ENCODE data around the gene F11R. TPM values are rescaled to one million over a fixed set of nuclear protein-coding genes. Genes with fewer than 3 reads are reported as not detected.

The F11R gene
- total RNA-seq, 1 experiment from 2014 or later: 196 TPM

DNA sequence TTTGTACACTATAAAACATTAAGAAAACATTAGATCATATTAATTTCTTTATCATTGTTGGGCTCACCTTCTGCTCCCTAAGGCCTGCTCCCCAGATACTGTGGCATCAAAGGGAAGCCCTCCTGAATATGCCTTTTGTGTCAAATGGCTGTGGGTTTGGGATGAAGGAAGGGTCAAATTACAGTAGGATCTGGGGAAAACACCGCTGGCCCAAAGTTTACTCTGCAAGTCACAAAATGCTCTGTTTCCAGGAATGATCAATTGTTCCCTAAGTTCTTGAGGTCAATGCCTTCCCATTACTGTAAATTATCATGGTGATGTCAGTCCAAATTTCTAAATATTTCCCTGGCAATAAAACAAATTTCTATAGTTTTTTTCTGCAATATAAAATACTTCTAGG lies 59.5 kb downstream of the F11R start:
- H3K4me1 ChIP-seq: no peaks in the 10 kb centered on the region
- Mint-ChIP-seq H3K27ac (ENCODE audit: unreplicated experiment) (no peak overlapping the region), H3K36me3 (ENCODE audit: insufficient read depth, unreplicated experiment) (no peaks in the 10 kb centered on the region), H3K27me3 (ENCODE audit: insufficient read depth, unreplicated experiment) (no peaks in the 10 kb centered on the region), H3K4me1 (ENCODE audit: low read depth, unreplicated experiment) (no peaks in the 10 kb centered on the region), H3K4me3 (ENCODE audit: unreplicated experiment) (no peak overlapping the region), H3K9me3 (ENCODE audit: unreplicated experiment) (no peaks in the 10 kb centered on the region)
- H3K27me3 ChIP-seq (replicated peaks; ENCODE audit: control insufficient read depth, insufficient read depth, low read length): no peaks in the 10 kb centered on the region
- POLR2A ChIA-PET: no interaction called here
- H3K4me3 ChIP-seq (ENCODE audit: low read depth, low read length): no peak overlapping the region
- no TSS peak for BruUV-seq (replicated peaks)
- CTCF ChIA-PET: no interaction called here
- intact Hi-C loops (cut with micrococcal nuclease; ENCODE audit: unreplicated experiment): no loop called here
- no peaks in the 10 kb centered on the region for H3K9me3 ChIP-seq
- TF ChIP-seq, protein P1, sequence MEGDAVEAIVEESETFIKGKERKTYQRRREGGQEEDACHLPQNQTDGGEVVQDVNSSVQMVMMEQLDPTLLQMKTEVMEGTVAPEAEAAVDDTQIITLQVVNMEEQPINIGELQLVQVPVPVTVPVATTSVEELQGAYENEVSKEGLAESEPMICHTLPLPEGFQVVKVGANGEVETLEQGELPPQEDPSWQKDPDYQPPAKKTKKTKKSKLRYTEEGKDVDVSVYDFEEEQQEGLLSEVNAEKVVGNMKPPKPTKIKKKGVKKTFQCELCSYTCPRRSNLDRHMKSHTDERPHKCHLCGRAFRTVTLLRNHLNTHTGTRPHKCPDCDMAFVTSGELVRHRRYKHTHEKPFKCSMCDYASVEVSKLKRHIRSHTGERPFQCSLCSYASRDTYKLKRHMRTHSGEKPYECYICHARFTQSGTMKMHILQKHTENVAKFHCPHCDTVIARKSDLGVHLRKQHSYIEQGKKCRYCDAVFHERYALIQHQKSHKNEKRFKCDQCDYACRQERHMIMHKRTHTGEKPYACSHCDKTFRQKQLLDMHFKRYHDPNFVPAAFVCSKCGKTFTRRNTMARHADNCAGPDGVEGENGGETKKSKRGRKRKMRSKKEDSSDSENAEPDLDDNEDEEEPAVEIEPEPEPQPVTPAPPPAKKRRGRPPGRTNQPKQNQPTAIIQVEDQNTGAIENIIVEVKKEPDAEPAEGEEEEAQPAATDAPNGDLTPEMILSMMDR (IDR thresholded peaks at IDR 0.05; ENCODE audit: insufficient read depth in 1 of 2, low read depth in 1 of 2, low read length in 1 of 2, severe bottlenecking in 1 of 2, unreplicated experiment in 1 of 2): no peak
- no peak for DNase-seq
- H3K36me3 ChIP-seq (ENCODE audit: control insufficient read depth, insufficient read depth, low read length): no peaks in the 10 kb centered on the region

DNA sequence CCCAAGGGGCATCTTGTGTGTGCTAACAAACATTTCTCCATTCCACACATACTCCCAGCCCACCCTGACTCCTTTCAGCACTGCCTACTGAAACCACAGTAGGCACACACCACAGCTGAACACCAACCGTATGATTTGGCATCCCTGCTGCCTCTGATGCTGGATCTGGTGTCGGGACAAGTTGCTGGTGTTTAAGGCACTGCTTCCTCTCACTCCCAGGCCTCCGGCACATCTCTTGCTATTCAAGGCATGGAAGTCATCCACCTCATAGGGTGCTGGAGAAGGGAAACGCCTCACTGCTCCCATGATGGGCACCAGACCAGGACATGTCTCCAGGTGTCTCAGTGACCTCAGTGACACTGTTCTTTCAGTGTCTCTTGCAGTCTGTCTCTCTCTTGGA lies 64.0 kb downstream of the F11R start:
- no peaks in the 10 kb centered on the region for H3K27me3 Mint-ChIP-seq (ENCODE audit: insufficient read depth, unreplicated experiment)
- TF ChIP-seq, protein P1 (IDR thresholded peaks at IDR 0.05; ENCODE audit: insufficient read depth in 1 of 2, low read depth in 1 of 2, low read length in 1 of 2, severe bottlenecking in 1 of 2, unreplicated experiment in 1 of 2): no peak
- Histone ChIP-seq H3K4me3 (ENCODE audit: low read depth, low read length) (no peak overlapping the region), H3K36me3 (ENCODE audit: control insufficient read depth, insufficient read depth, low read length) (no peaks in the 10 kb centered on the region; the same call in 1 of the 2 replicates), H3K27me3 (replicated peaks; ENCODE audit: control insufficient read depth, insufficient read depth, low read length) (no peaks in the 10 kb centered on the region), H3K4me1 (0 out of 2 replicates have a peak, but pooled peaks cover 4% of the 10 kb centered on the region), H3K9me3 (no peaks in the 10 kb centered on the region)
- POLR2A ChIA-PET: no interaction called here
- intact Hi-C loops (cut with micrococcal nuclease; ENCODE audit: unreplicated experiment): no loop called here
- peaks cover 6% of the 10 kb centered on the region for H3K4me1 Mint-ChIP-seq (ENCODE audit: low read depth, unreplicated experiment)
- DNase-seq: no peak
- no peak overlapping the region for H3K4me3 Mint-ChIP-seq (ENCODE audit: unreplicated experiment)
- CTCF ChIA-PET: no interaction called here
- BruUV-seq (replicated peaks): no TSS peak
- no peak overlapping the region for H3K27ac Mint-ChIP-seq (ENCODE audit: unreplicated experiment)
- H3K36me3 Mint-ChIP-seq (ENCODE audit: insufficient read depth, unreplicated experiment): no peaks in the 10 kb centered on the region
- no peaks in the 10 kb centered on the region for H3K9me3 Mint-ChIP-seq (ENCODE audit: unreplicated experiment)

DNA sequence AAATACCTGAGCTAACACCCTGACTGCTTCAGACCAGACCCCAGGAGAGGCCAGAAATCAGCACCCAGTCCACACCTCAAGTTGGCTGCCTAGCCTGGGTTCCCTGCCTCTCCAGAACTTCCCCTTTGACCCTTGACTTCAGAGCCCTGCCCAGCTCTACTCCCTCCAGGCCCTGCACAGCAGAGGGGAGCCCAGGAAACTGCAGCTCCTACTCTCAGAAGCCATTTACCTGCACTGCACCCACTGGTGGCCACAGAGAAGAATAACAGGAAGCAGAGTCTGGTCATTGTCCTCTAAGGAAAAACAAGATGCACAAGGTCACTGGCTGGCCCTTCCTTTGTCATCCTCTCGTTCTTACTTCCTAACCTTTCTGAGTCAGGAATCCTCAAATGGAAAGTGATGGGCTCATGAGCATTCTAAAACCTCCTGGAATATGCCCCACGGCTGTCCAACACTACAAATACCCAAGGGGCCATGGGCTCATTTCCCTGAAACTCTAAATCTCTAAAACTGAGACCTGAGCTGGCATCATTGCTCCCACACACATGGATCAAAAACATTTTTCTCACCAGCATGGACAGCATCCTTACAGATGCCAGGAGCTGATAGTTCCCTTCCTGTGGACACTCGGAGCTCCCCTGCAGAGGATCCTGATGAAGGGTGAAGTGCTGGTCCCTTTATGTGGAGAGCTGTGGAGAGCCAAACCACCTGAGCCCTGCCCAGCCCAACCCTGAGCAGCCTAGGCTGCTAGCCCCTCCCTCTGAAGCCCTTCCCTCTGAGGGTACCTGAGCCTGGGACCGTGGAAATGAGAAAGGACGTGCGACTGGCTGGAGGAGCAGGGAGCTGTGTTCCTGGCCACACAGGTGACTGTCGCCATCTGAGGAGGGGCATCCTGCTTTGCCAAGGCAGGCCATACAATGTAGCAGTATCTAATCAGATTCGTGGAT lies 66.5 kb downstream of the F11R start, which contains the start of gene ITLN2:
Gene ITLN2 (minus strand): TSS at position 652 of the 947 bp plus-strand sequence. CDS start 68 bp downstream, at position 584.
- ChIA-PET CTCF (interaction anchor here (0.6 to 2.1 kb wide), 17 partner anchors 11 to 489 kb away, joined by 3 to 19 read pairs (median 4); partner anchors contain the start of genes ITLN1, NIT1 and PFDN2), POLR2A (interaction anchor here (1.3 kb wide), 1 partner anchor 67 kb away, joined by 3 read pairs; no protein-coding TSS in a partner anchor)
- peak; percentile 69 to 74 for DNase-seq
- no peak within 1 kb of the TSS for H3K4me3 ChIP-seq (ENCODE audit: low read depth, low read length)
- peaks cover 18% of the 10 kb centered on the region for H3K4me1 Mint-ChIP-seq (ENCODE audit: low read depth, unreplicated experiment)
- H3K27me3 ChIP-seq (replicated peaks; ENCODE audit: control insufficient read depth, insufficient read depth, low read length): no peaks in the 10 kb centered on the region
- H3K9me3 ChIP-seq: no peaks in the 10 kb centered on the region; the same call in 1 of the 2 replicates
- intact Hi-C loops (cut with micrococcal nuclease; ENCODE audit: unreplicated experiment): loop anchor here (1.0 to 5.0 kb wide), 2 partner anchors 119 to 143 kb away; partner anchors contain the start of gene KLHDC9
- no peaks in the 10 kb centered on the region; the same call in 1 of the 2 replicates for H3K36me3 ChIP-seq (ENCODE audit: control insufficient read depth, insufficient read depth, low read length)
- no peak within 1 kb of the TSS for H3K4me3 Mint-ChIP-seq (ENCODE audit: unreplicated experiment)
- no peaks in the 10 kb centered on the region for H3K9me3 Mint-ChIP-seq (ENCODE audit: unreplicated experiment)
- BruUV-seq (replicated peaks): no TSS peak
- H3K4me1 ChIP-seq: peaks cover 21% of the 10 kb centered on the region
- no peaks in the 10 kb centered on the region for H3K36me3 Mint-ChIP-seq (ENCODE audit: insufficient read depth, unreplicated experiment)
- no peaks in the 10 kb centered on the region for H3K27me3 Mint-ChIP-seq (ENCODE audit: insufficient read depth, unreplicated experiment)
- TF ChIP-seq, protein P1 (IDR thresholded peaks at IDR 0.05; ENCODE audit: insufficient read depth in 1 of 2, low read depth in 1 of 2, low read length in 1 of 2, severe bottlenecking in 1 of 2, unreplicated experiment in 1 of 2): peak; percentile 68 to 82
- H3K27ac Mint-ChIP-seq (ENCODE audit: unreplicated experiment): no peak within 1 kb of the TSS
